Adrenal gland (tissue), 5 donors: ENCODE data around the gene SOWAHA.

Source experiments
- CTCF ChIP-seq, 6 experiments: fragments of 450-650 bp in 4 of 6; fragments of 200-600 bp in 2 of 6; sonication (generic) in 1 of 6; IDR thresholded peaks; 1 replicate in 5 of 6; 2 replicates in 1 of 6; pipeline versions ENCODE4 v1.5.1 to v1.8.0; 2016 to 2021; ENCODE audit warnings: antibody characterized with exemption in 6 of 6, mild to moderate bottlenecking in 2 of 6, moderate library complexity in 1 of 6
- POLR2A ChIP-seq, 2 donors: fragments of 450-650 bp; IDR thresholded peaks; one replicate each; pipeline ENCODE4 v1.6.1; 2017; ENCODE audit warnings: antibody characterized with exemption in 2 of 2, mild to moderate bottlenecking in 2 of 2, moderate library complexity in 1 of 2
- donor health status: DM: no; HTN: no; CAD: no.

- no peak for TF ChIP-seq CTCF (IDR thresholded peaks at IDR 0.05)
- TF ChIP-seq POLR2A (IDR thresholded peaks at IDR 0.05) = no peak
These were observed 36.8 kb upstream of the SOWAHA start for GRCh38 chr5:132776131-132776937.
